ENCODE data around the gene LDB2. TPM values are rescaled to one million over a fixed set of nuclear protein-coding genes. Genes with fewer than 3 reads are reported as not detected.

The LDB2 gene
- total and polyA plus RNA-seq, 2 of the 8 experiments (the other 6 are each of a cell fraction or from before 2014, with no cell fraction given), result 57.0 to 140 TPM

GRCh38 chr4:16852228-16852627 is 46.2 kb downstream of the LDB2 start:
- Histone ChIP-seq H2BK20ac (ENCODE audit: low read length) (no peak overlapping the region), H2AFZ (ENCODE audit: low read length) (no peak overlapping the region)
- 85% methylated on average over 2 of the region's 2 CpGs; no CpG with 5 or more reads in 1 of the 2 experiments for WGBS, 2 experiments (ENCODE audit: extremely low coverage in 1 of 2, insufficient coverage in 1 of 2, insufficient read length in 1 of 2, insufficient replicate concordance in 2 of 2, low coverage in 1 of 2, low lambda C conversion rate in 2 of 2, missing lambda C conversion rate in 1 of 2)
- no peak for TF ChIP-seq ATF2 (IDR thresholded peaks at IDR 0.05; ENCODE audit: low read length)
- no peak for TF ChIP-seq SIX5 (IDR thresholded peaks at IDR 0.05; ENCODE audit: low read depth, low read length)
- no peak for TF ChIP-seq CHD1 (IDR thresholded peaks at IDR 0.05; ENCODE audit: low read depth, low read length)
- no peak for TF ChIP-seq SP4 (IDR thresholded peaks at IDR 0.05; ENCODE audit: low read length)
- TF ChIP-seq SIRT6 (IDR thresholded peaks at IDR 0.05; ENCODE audit: low read length), result no peak
- TF ChIP-seq JUND (IDR thresholded peaks at IDR 0.05; ENCODE audit: low read length), result no peak
- no peak for TF ChIP-seq SIN3A (conservative IDR thresholded peaks at IDR 0.05 in 1 of 2, IDR thresholded peaks at IDR 0.05 in 1 of 2; ENCODE audit: low read depth in 1 of 2, low read length in 2 of 2)
- no peak for TF ChIP-seq HDAC2 (IDR thresholded peaks at IDR 0.05; ENCODE audit: borderline replicate concordance in 1 of 2, low read depth in 2 of 2, low read length in 2 of 2)
- TF ChIP-seq USF2 (IDR thresholded peaks at IDR 0.05; ENCODE audit: low read length), result no peak
- no peak for TF ChIP-seq SRF (IDR thresholded peaks at IDR 0.05; ENCODE audit: low read depth, low read length)
- TF ChIP-seq CHD2 (IDR thresholded peaks at IDR 0.05; ENCODE audit: low read length), result no peak
- TF ChIP-seq JUN (IDR thresholded peaks at IDR 0.05; ENCODE audit: low read depth, low read length), result no peak

More at GRCh38 chr4:16852228-16852627, 46.2 kb downstream of the LDB2 start:
- Histone ChIP-seq H3K27me3 (replicated peaks in 1 of 4; ENCODE audit: control insufficient read depth in 3 of 4, extremely low read depth in 1 of 4, insufficient read depth in 3 of 4, low read length in 3 of 4) (no peaks in the 10 kb centered on the region), H4K8ac (ENCODE audit: extremely low read depth, insufficient read depth, low read length) (no peak overlapping the region), H3K27ac (ENCODE audit: low read depth, low read length) (no peak overlapping the region), H4K91ac (replicated peaks; ENCODE audit: insufficient read length, low read length) (no peak overlapping the region), H3K79me2 (ENCODE audit: control insufficient read depth in 1 of 2, insufficient read depth in 2 of 2, low read length in 2 of 2) (peaks cover 0 to 76% of the 10 kb centered on the region in 2 experiments; a peak in 3 of 4 replicates), H3K23ac (ENCODE audit: insufficient read length) (no peak overlapping the region), H3K56ac (replicated peaks; ENCODE audit: insufficient read length, low read depth, low read length) (no peak overlapping the region), H3K4me3 (ENCODE audit: extremely low read depth in 1 of 4, insufficient read depth in 2 of 4, low read depth in 3 of 4, low read length in 4 of 4) (no peak overlapping the region), H3K9ac (replicated peaks in 1 of 4; ENCODE audit: extremely low read depth in 1 of 4, low read depth in 3 of 4, low read length in 3 of 4) (no peak overlapping the region), H3K4ac (replicated peaks; ENCODE audit: insufficient read length, low read depth, low read length) (no peak overlapping the region), H3K4me1 (replicated peaks in 1 of 4; ENCODE audit: control insufficient read depth in 3 of 4, insufficient read depth in 4 of 4, low read length in 3 of 4) (peaks cover 0 to 6% (median 2%) of the 10 kb centered on the region in 4 experiments; a peak in 4 of 7 replicates), H3K18ac (ENCODE audit: extremely low read depth, low read length) (no peak overlapping the region), H2AK5ac (ENCODE audit: low read depth, low read length) (no peak overlapping the region), H3K14ac (ENCODE audit: insufficient read length) (no peak overlapping the region), H3K4me2 (ENCODE audit: insufficient read depth in 1 of 2, low read depth in 2 of 2, low read length in 2 of 2) (no peak overlapping the region), H3K23me2 (ENCODE audit: low read depth, low read length) (peaks cover 2% of the 10 kb centered on the region; the same call in 1 of the 2 replicates), H2BK5ac (ENCODE audit: low read depth, low read length) (no peak overlapping the region), H3K9me3 (ENCODE audit: insufficient read depth in 2 of 2, low read depth in 1 of 2, low read length in 1 of 2) (no peaks in the 10 kb centered on the region), H4K5ac (ENCODE audit: insufficient read length, low read depth, low read length) (no peak overlapping the region), H4K20me1 (replicated peaks in 1 of 2; ENCODE audit: control insufficient read depth in 1 of 2, insufficient read depth in 2 of 2, low read length in 2 of 2) (no peaks in the 10 kb centered on the region), H2BK12ac (ENCODE audit: low read depth, low read length) (no peak overlapping the region), H3K79me1 (ENCODE audit: low read depth, low read length) (peaks cover under 1% of the 10 kb centered on the region; the same call in 1 of the 2 replicates), H2BK15ac (ENCODE audit: low read length) (no peak overlapping the region), H2BK120ac (replicated peaks; ENCODE audit: low read depth, low read length) (no peak overlapping the region), H3K36me3 (ENCODE audit: control insufficient read depth in 2 of 4, insufficient read depth in 4 of 4, low read length in 3 of 4) (peaks cover 0 to 3% (median 0%) of the 10 kb centered on the region in 4 experiments; a peak in 2 of 8 replicates)
- FAIRE-seq (no peak), DNase-seq (ENCODE audit: low read depth in 1 of 2, low spot score in 2 of 2) (no peak)
- CTCF ChIA-PET (ENCODE audit: partially characterized antibody), result interaction anchor here (0.9 to 3.2 kb wide), 3 partner anchors 30 to 39 kb away, joined by 3 to 7 read pairs (median 4); no protein-coding TSS in a partner anchor
- POLR2A ChIA-PET (ENCODE audit: partially characterized antibody), result no interaction called here

Measured in H1 (cell line).